MM.1S (cell line): ENCODE measurements around the gene CNNM2.

Source experiments
- DNase-seq: peaks from one replicate; pipeline ENCODE4 v3.0.0-alpha.2; 2015
- H2AFZ ChIP-seq: fragments of 300-600 bp; sonication (generic); 2 replicates; pipeline ENCODE4 v1.6.0; 2016; ENCODE audit warnings: antibody characterized with exemption, low read length
- H3F3A ChIP-seq: fragments of 300-600 bp; sonication (generic); 2 replicates; pipeline ENCODE4 v1.6.1; 2016; ENCODE audit warnings: mild to moderate bottlenecking, antibody characterized with exemption, low read length, moderate library complexity, mixed read lengths; ENCODE audit not compliant: insufficient read depth
- H3K27ac ChIP-seq: fragments of 300-600 bp; sonication (generic); 2 replicates; pipeline ENCODE4 v1.5.1; 2016; ENCODE audit warnings: mild to moderate bottlenecking, low read length
- H3K27me3 ChIP-seq: fragments of 300-600 bp; sonication (generic); replicated peaks from 2 replicates; pipeline ENCODE4 v1.6.0; 2016; ENCODE audit warnings: low read length; ENCODE audit not compliant: insufficient read depth
- H3K36me3 ChIP-seq: fragments of 300-600 bp; sonication (generic); replicated peaks from 2 replicates; pipeline ENCODE4 v1.6.1; 2016; ENCODE audit warnings: mild to moderate bottlenecking, low read length, mixed read lengths; ENCODE audit not compliant: insufficient read depth
- H3K4me1 ChIP-seq: fragments of 300-600 bp; sonication (generic); 2 replicates; pipeline ENCODE4 v1.6.1; 2016; ENCODE audit warnings: low read length, mixed read lengths
- H3K4me2 ChIP-seq: fragments of 300-600 bp; sonication (generic); 2 replicates; pipeline ENCODE4 v1.6.0; 2016; ENCODE audit warnings: low read depth, low read length
- H3K4me3 ChIP-seq: fragments of 300-600 bp; sonication (generic); 2 replicates; pipeline ENCODE4 v1.5.1; 2016; ENCODE audit warnings: low read length, mixed read lengths
- H3K79me2 ChIP-seq: fragments of 300-600 bp; sonication (generic); 2 replicates; pipeline ENCODE4 v1.6.1; 2016; ENCODE audit warnings: mixed run types, low read length, mixed read lengths
- H3K9ac ChIP-seq: fragments of 300-600 bp; sonication (generic); 2 replicates; pipeline ENCODE4 v1.6.1; 2016; ENCODE audit warnings: low read length, mixed read lengths
- H3K9me2 ChIP-seq: fragments of 300-600 bp; sonication (generic); replicated peaks from 2 replicates; pipeline ENCODE4 v1.6.1; 2016; ENCODE audit warnings: mild to moderate bottlenecking, low read length, mixed read lengths; ENCODE audit not compliant: insufficient read depth
- H3K9me3 ChIP-seq: fragments of 300-600 bp; sonication (generic); replicated peaks from 2 replicates; pipeline ENCODE4 v1.6.1; 2016; ENCODE audit warnings: mild to moderate bottlenecking, low read length, mixed read lengths; ENCODE audit not compliant: insufficient read depth
- H4K20me1 ChIP-seq: fragments of 300-600 bp; sonication (generic); 2 replicates; pipeline ENCODE4 v1.6.1; 2016; ENCODE audit warnings: mild to moderate bottlenecking, low read length, moderate library complexity, mixed read lengths; ENCODE audit not compliant: insufficient read depth
- EZH2 ChIP-seq: fragments of 300-600 bp; sonication (generic); optimal IDR thresholded peaks from 2 replicates; pipeline ENCODE3; 2017; ENCODE audit warnings: low read depth, mild to moderate bottlenecking, antibody characterized with exemption, low read length, mixed read lengths
- EZH2phosphoT487 ChIP-seq: fragments of 300-600 bp; sonication (generic); IDR thresholded peaks from 2 replicates; pipeline ENCODE4 v1.6.1; 2018; ENCODE audit warnings: antibody characterized with exemption, low read length
- TF ChIP-seq, protein P1 (sequence below): fragments of 300-600 bp; sonication (generic); IDR thresholded peaks from 2 replicates; pipeline ENCODE4 v1.5.1; 2016; ENCODE audit warnings: antibody characterized with exemption, low read length, mixed read lengths

The CNNM2 gene

GRCh38 chr10:103040418-103040817 lies 122.3 kb downstream of the CNNM2 start:
- Histone ChIP-seq H3K79me2 (no peaks in the 10 kb centered on the region), H3K4me2 (no peak overlapping the region), H3F3A (no peaks in the 10 kb centered on the region), H3K36me3 (no peaks in the 10 kb centered on the region), H3K4me1 (no peaks in the 10 kb centered on the region), H2AFZ (no peak overlapping the region), H3K27ac (no peak overlapping the region), H4K20me1 (no peaks in the 10 kb centered on the region), H3K9me2 (no peaks in the 10 kb centered on the region), H3K9ac (no peak overlapping the region), H3K27me3 (no peaks in the 10 kb centered on the region), H3K9me3 (no peaks in the 10 kb centered on the region), H3K4me3 (no peak overlapping the region)
- DNase-seq = no peak
- no peak for TF ChIP-seq EZH2phosphoT487
- no peak for TF ChIP-seq EZH2
- TF ChIP-seq, protein P1, sequence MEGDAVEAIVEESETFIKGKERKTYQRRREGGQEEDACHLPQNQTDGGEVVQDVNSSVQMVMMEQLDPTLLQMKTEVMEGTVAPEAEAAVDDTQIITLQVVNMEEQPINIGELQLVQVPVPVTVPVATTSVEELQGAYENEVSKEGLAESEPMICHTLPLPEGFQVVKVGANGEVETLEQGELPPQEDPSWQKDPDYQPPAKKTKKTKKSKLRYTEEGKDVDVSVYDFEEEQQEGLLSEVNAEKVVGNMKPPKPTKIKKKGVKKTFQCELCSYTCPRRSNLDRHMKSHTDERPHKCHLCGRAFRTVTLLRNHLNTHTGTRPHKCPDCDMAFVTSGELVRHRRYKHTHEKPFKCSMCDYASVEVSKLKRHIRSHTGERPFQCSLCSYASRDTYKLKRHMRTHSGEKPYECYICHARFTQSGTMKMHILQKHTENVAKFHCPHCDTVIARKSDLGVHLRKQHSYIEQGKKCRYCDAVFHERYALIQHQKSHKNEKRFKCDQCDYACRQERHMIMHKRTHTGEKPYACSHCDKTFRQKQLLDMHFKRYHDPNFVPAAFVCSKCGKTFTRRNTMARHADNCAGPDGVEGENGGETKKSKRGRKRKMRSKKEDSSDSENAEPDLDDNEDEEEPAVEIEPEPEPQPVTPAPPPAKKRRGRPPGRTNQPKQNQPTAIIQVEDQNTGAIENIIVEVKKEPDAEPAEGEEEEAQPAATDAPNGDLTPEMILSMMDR = no peak

- Histone ChIP-seq H3K4me1 (no peaks in the 10 kb centered on the region), H3K79me2 (no peaks in the 10 kb centered on the region), H3K27me3 (no peaks in the 10 kb centered on the region), H3F3A (no peaks in the 10 kb centered on the region), H3K4me2 (no peak overlapping the region), H3K36me3 (no peaks in the 10 kb centered on the region), H3K9ac (no peak overlapping the region), H4K20me1 (no peaks in the 10 kb centered on the region), H3K9me2 (no peaks in the 10 kb centered on the region), H2AFZ (no peak overlapping the region), H3K27ac (no peak overlapping the region), H3K4me3 (no peak overlapping the region), H3K9me3 (no peaks in the 10 kb centered on the region)
- no peak for DNase-seq
- TF ChIP-seq EZH2phosphoT487 (no peak), EZH2 (no peak)
- TF ChIP-seq, protein P1 = no peak
These were observed 123.3 kb downstream of the CNNM2 start for GRCh38 chr10:103041391-103041790.

GRCh38 chr10:103042129-103042528 lies 124.0 kb downstream of the CNNM2 start:
- no peak overlapping the region for H2AFZ ChIP-seq
- no peak for TF ChIP-seq EZH2
- no peak for TF ChIP-seq EZH2phosphoT487
- TF ChIP-seq, protein P1 = no peak
- no peak overlapping the region for H3K9ac ChIP-seq
- no peaks in the 10 kb centered on the region for H3K4me1 ChIP-seq
- H3K36me3 ChIP-seq = no peaks in the 10 kb centered on the region
- no peak overlapping the region for H3K4me3 ChIP-seq
- no peak overlapping the region for H3K4me2 ChIP-seq
- no peaks in the 10 kb centered on the region for H3K9me3 ChIP-seq
- DNase-seq = no peak
- H3K79me2 ChIP-seq = no peaks in the 10 kb centered on the region
- H4K20me1 ChIP-seq = no peaks in the 10 kb centered on the region
- H3K27me3 ChIP-seq = no peaks in the 10 kb centered on the region
- H3K9me2 ChIP-seq = no peaks in the 10 kb centered on the region
- H3F3A ChIP-seq = no peaks in the 10 kb centered on the region
- H3K27ac ChIP-seq = no peak overlapping the region
